Neural crest cell (in vitro differentiated cells): ENCODE measurements around the gene LCNL1. TPM values are rescaled to one million over a fixed set of nuclear protein-coding genes. Genes with fewer than 3 reads are reported as not detected.

Experiments
- DNase-seq: peaks from one replicate; pipeline ENCODE4 v3.0.0; 2021; ENCODE audit warnings: low read depth, mixed read lengths, low spot score
- H3K27ac Mint-ChIP-seq: one replicate; pipeline ENCODE4 v1.8.0; 2021; ENCODE audit warnings: mild to moderate bottlenecking, mixed read lengths; ENCODE audit not compliant: unreplicated experiment
- H3K27me3 Mint-ChIP-seq: 2 replicates; pipeline ENCODE4 v1.8.0; 2021; ENCODE audit warnings: low read depth, mild to moderate bottlenecking, mixed read lengths
- H3K36me3 Mint-ChIP-seq: 2 replicates; pipeline ENCODE4 v1.8.0; 2021; ENCODE audit warnings: low read depth, mild to moderate bottlenecking, mixed read lengths
- H3K4me1 Mint-ChIP-seq: 2 replicates; pipeline ENCODE4 v1.8.0; 2021; ENCODE audit warnings: mixed read lengths
- H3K4me3 Mint-ChIP-seq: one replicate; pipeline ENCODE4 v1.8.0; 2021; ENCODE audit warnings: mild to moderate bottlenecking, mixed read lengths
- H3K9me3 Mint-ChIP-seq: 2 replicates; pipeline ENCODE4 v1.8.0; 2021; ENCODE audit warnings: mixed read lengths
- total RNA-seq: library from RNA; stranded (reverse); gene quantifications from 2 replicates; pipeline ENCODE4 v1.2.1, GENCODE V29; 2021
- TF ChIP-seq, protein P1 (sequence below): fragments of 200-600 bp; sonication (generic); conservative IDR thresholded peaks from 2 replicates; pipeline ENCODE4 v1.5.0; 2021; ENCODE audit warnings: antibody characterized with exemption, mild to moderate bottlenecking

The LCNL1 gene
- total RNA-seq, 1 donor from 2014 or later, result not detected

GRCh38 chr9:136968333-136969127 is 14.3 kb upstream of the LCNL1 start:
- peaks cover 11% of the 10 kb centered on the region for H3K4me1 Mint-ChIP-seq
- H3K27me3 Mint-ChIP-seq, result no peaks in the 10 kb centered on the region
- no peaks in the 10 kb centered on the region for H3K9me3 Mint-ChIP-seq
- TF ChIP-seq, protein P1, sequence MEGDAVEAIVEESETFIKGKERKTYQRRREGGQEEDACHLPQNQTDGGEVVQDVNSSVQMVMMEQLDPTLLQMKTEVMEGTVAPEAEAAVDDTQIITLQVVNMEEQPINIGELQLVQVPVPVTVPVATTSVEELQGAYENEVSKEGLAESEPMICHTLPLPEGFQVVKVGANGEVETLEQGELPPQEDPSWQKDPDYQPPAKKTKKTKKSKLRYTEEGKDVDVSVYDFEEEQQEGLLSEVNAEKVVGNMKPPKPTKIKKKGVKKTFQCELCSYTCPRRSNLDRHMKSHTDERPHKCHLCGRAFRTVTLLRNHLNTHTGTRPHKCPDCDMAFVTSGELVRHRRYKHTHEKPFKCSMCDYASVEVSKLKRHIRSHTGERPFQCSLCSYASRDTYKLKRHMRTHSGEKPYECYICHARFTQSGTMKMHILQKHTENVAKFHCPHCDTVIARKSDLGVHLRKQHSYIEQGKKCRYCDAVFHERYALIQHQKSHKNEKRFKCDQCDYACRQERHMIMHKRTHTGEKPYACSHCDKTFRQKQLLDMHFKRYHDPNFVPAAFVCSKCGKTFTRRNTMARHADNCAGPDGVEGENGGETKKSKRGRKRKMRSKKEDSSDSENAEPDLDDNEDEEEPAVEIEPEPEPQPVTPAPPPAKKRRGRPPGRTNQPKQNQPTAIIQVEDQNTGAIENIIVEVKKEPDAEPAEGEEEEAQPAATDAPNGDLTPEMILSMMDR, result no peak
- peak overlapping the region; percentile 27 for H3K27ac Mint-ChIP-seq
- H3K36me3 Mint-ChIP-seq, result no peaks in the 10 kb centered on the region
- no peak for DNase-seq
- no peak overlapping the region for H3K4me3 Mint-ChIP-seq

- Mint-ChIP-seq H3K36me3 (no peaks in the 10 kb centered on the region), H3K27ac (no peak overlapping the region), H3K4me1 (peaks cover 11% of the 10 kb centered on the region), H3K9me3 (no peaks in the 10 kb centered on the region), H3K4me3 (no peak overlapping the region), H3K27me3 (no peaks in the 10 kb centered on the region)
- DNase-seq, result no peak
- TF ChIP-seq, protein P1, result no peak
Measured at GRCh38 chr9:136969150-136969549, 13.6 kb upstream of the LCNL1 start.

GRCh38 chr9:136969774-136970173 is 13.0 kb upstream of the LCNL1 start:
- Mint-ChIP-seq H3K27me3 (no peaks in the 10 kb centered on the region), H3K4me1 (peaks cover 11% of the 10 kb centered on the region), H3K4me3 (no peak overlapping the region), H3K9me3 (no peaks in the 10 kb centered on the region), H3K36me3 (no peaks in the 10 kb centered on the region), H3K27ac (no peak overlapping the region)
- no peak for DNase-seq
- TF ChIP-seq, protein P1, result no peak

- H3K4me3 Mint-ChIP-seq, result no peak overlapping the region
- TF ChIP-seq, protein P1, result no peak
- H3K27me3 Mint-ChIP-seq, result no peaks in the 10 kb centered on the region
- H3K9me3 Mint-ChIP-seq, result no peaks in the 10 kb centered on the region
- peaks cover 11% of the 10 kb centered on the region for H3K4me1 Mint-ChIP-seq
- no peak for DNase-seq
- no peak overlapping the region for H3K27ac Mint-ChIP-seq
- H3K36me3 Mint-ChIP-seq, result no peaks in the 10 kb centered on the region
Measured at GRCh38 chr9:136970361-136970760, 12.4 kb upstream of the LCNL1 start.

DNA sequence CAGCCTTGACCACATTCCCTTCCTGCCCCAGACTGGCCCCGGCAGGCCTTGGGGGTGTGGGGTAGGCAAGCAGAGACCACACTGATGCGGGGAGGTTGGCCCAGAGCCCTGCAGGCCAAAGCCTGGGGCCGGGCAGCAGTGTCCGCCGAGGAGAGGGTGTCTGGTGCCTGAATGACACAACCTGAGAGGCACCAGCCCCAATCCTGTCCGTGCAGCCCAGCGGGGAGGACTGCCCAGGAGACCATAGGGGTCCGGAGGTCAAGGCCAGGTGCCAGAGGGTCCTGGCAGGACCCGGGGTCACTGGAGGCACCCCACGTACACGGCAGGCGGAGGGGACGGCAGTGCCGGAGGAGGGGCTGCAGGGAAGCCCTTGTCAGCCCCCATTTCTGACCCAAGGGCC is 11.0 kb upstream of the LCNL1 start:
- H3K4me1 Mint-ChIP-seq, result no peaks in the 10 kb centered on the region
- no peak overlapping the region for H3K27ac Mint-ChIP-seq
- H3K9me3 Mint-ChIP-seq, result no peaks in the 10 kb centered on the region
- no peak for DNase-seq
- H3K27me3 Mint-ChIP-seq, result no peaks in the 10 kb centered on the region
- H3K36me3 Mint-ChIP-seq, result no peaks in the 10 kb centered on the region
- H3K4me3 Mint-ChIP-seq, result no peak overlapping the region
- TF ChIP-seq, protein P1, result no peak
